ENCODE measurements around the gene UNC13A. TPM values are rescaled to one million over a fixed set of nuclear protein-coding genes. Genes with fewer than 3 reads are reported as not detected.

The UNC13A gene
- total and polyA plus RNA-seq, 2 of the 13 experiments (the other 11 are each of a cell fraction or from before 2014, with no cell fraction given) = 0.11 to 0.45 TPM

DNA sequence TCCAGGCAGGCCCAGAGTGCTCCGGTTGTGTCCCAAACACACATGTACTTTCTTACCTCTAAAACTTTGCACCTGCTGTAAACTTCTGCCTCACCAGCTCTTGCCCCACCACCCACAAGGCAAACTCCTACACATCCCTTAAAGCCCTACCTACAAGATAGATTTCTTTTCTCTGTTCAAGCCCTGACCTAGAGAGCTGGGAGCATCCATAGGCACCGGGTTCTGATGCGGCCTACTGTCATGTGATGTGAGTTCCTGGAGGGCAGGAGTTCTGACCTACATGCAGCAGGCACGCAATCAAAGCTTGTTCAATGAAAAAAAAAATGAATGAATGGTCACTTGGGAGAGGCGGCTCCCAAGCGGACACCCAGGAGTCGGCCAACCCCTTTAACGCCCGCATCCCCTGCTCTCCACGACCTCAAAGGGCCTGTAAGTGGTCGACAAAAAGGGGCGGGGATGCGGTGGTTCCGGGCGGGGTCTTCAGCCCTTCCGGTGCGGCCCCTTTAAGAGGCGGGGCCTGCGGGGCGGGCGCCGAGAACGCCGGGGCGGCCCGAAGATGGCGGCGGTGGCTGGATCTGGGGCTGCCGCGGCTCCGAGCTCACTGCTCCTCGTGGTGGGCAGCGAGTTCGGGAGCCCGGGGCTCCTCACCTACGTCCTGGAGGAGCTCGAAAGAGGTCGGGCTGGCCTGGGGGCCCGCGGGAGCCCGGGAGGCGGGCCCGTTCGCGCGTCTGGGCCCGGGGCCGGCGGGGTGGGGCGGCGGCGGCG, 31.0 kb upstream of the UNC13A start, which contains the start of gene MAP1S (continued):
- TF ChIP-seq, protein P1, sequence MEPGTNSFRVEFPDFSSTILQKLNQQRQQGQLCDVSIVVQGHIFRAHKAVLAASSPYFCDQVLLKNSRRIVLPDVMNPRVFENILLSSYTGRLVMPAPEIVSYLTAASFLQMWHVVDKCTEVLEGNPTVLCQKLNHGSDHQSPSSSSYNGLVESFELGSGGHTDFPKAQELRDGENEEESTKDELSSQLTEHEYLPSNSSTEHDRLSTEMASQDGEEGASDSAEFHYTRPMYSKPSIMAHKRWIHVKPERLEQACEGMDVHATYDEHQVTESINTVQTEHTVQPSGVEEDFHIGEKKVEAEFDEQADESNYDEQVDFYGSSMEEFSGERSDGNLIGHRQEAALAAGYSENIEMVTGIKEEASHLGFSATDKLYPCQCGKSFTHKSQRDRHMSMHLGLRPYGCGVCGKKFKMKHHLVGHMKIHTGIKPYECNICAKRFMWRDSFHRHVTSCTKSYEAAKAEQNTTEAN (CRISPR knock-in tag; conservative IDR thresholded peaks at IDR 0.05) = no peak
- TF ChIP-seq NFYB (CRISPR knock-in tag; IDR thresholded peaks at IDR 0.05) (no peak), PRMT3 (CRISPR knock-in tag; IDR thresholded peaks at IDR 0.05; ENCODE audit: borderline replicate concordance, low read depth) (0 out of 2 replicates have a peak, but pooled peaks have one; percentile 51), ZNF382 (CRISPR knock-in tag; IDR thresholded peaks at IDR 0.05; ENCODE audit: borderline replicate concordance) (no peak), ZNF749 (CRISPR knock-in tag; IDR thresholded peaks at IDR 0.05; ENCODE audit: borderline replicate concordance) (no peak), ZNF160 (CRISPR knock-in tag; IDR thresholded peaks at IDR 0.05) (no peak), GFI1 (CRISPR knock-in tag; IDR thresholded peaks at IDR 0.05; ENCODE audit: borderline replicate concordance) (peak; percentile 61; the same call in 1 of the 2 replicates), ZFY (CRISPR knock-in tag; IDR thresholded peaks at IDR 0.05) (peak; percentile 84), NFKB2 (CRISPR knock-in tag; IDR thresholded peaks at IDR 0.05; ENCODE audit: borderline replicate concordance) (peak; percentile 79; the same call in 1 of the 2 replicates), HOXA9 (CRISPR knock-in tag; IDR thresholded peaks at IDR 0.05; ENCODE audit: borderline replicate concordance) (no peak), ZNF383 (CRISPR knock-in tag; IDR thresholded peaks at IDR 0.05; ENCODE audit: borderline replicate concordance) (no peak), TP53 (CRISPR knock-in tag; conservative IDR thresholded peaks at IDR 0.05) (no peak), KDM2A (CRISPR knock-in tag; IDR thresholded peaks at IDR 0.05; ENCODE audit: borderline replicate concordance, low read depth) (peak; percentile 52; the same call in 1 of the 2 replicates), DR1 (CRISPR knock-in tag; IDR thresholded peaks at IDR 0.05) (peak; percentile 79), ZNF615 (CRISPR knock-in tag; IDR thresholded peaks at IDR 0.05; ENCODE audit: borderline replicate concordance) (no peak), SMARCE1 (IDR thresholded peaks at IDR 0.05; ENCODE audit: borderline replicate concordance) (no peak)
- TF ChIP-seq, protein P2, sequence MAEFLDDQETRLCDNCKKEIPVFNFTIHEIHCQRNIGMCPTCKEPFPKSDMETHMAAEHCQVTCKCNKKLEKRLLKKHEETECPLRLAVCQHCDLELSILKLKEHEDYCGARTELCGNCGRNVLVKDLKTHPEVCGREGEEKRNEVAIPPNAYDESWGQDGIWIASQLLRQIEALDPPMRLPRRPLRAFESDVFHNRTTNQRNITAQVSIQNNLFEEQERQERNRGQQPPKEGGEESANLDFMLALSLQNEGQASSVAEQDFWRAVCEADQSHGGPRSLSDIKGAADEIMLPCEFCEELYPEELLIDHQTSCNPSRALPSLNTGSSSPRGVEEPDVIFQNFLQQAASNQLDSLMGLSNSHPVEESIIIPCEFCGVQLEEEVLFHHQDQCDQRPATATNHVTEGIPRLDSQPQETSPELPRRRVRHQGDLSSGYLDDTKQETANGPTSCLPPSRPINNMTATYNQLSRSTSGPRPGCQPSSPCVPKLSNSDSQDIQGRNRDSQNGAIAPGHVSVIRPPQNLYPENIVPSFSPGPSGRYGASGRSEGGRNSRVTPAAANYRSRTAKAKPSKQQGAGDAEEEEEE (CRISPR knock-in tag; IDR thresholded peaks at IDR 0.05; ENCODE audit: borderline replicate concordance) = no peak
- TF ChIP-seq, protein P3, sequence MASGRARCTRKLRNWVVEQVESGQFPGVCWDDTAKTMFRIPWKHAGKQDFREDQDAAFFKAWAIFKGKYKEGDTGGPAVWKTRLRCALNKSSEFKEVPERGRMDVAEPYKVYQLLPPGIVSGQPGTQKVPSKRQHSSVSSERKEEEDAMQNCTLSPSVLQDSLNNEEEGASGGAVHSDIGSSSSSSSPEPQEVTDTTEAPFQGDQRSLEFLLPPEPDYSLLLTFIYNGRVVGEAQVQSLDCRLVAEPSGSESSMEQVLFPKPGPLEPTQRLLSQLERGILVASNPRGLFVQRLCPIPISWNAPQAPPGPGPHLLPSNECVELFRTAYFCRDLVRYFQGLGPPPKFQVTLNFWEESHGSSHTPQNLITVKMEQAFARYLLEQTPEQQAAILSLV (CRISPR knock-in tag; IDR thresholded peaks at IDR 0.05; ENCODE audit: borderline replicate concordance) = 0 out of 2 replicates have a peak, but pooled peaks have one; percentile 26
- TF ChIP-seq, protein P4, sequence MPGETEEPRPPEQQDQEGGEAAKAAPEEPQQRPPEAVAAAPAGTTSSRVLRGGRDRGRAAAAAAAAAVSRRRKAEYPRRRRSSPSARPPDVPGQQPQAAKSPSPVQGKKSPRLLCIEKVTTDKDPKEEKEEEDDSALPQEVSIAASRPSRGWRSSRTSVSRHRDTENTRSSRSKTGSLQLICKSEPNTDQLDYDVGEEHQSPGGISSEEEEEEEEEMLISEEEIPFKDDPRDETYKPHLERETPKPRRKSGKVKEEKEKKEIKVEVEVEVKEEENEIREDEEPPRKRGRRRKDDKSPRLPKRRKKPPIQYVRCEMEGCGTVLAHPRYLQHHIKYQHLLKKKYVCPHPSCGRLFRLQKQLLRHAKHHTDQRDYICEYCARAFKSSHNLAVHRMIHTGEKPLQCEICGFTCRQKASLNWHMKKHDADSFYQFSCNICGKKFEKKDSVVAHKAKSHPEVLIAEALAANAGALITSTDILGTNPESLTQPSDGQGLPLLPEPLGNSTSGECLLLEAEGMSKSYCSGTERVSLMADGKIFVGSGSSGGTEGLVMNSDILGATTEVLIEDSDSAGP (CRISPR knock-in tag; IDR thresholded peaks at IDR 0.05; ENCODE audit: borderline replicate concordance) = peak; percentile 99
- TF ChIP-seq, protein P5, sequence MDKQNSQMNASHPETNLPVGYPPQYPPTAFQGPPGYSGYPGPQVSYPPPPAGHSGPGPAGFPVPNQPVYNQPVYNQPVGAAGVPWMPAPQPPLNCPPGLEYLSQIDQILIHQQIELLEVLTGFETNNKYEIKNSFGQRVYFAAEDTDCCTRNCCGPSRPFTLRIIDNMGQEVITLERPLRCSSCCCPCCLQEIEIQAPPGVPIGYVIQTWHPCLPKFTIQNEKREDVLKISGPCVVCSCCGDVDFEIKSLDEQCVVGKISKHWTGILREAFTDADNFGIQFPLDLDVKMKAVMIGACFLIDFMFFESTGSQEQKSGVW (CRISPR knock-in tag; IDR thresholded peaks at IDR 0.05; ENCODE audit: borderline replicate concordance) = no peak

All from HepG2 (cell line).